NOMO-1 treated with dmso at 0.1 percent for 144 hours (cell line): ENCODE data around the gene LAMTOR3.
"Not testable (repeated sequence)": the region's sequence is repeated elsewhere in the genome, so short reads cannot be mapped to it uniquely, and the experiment has no call there.

Experiments
- DNase-seq: peaks from one replicate; lab custom pipeline; 2025; ENCODE audit not compliant: unreplicated experiment; lab: John Stamatoyannopoulos, UW

The LAMTOR3 gene

GRCh38 chr4:99832758-99833157 is 61.5 kb downstream of the LAMTOR3 start:
- no peak for DNase-seq

DNA sequence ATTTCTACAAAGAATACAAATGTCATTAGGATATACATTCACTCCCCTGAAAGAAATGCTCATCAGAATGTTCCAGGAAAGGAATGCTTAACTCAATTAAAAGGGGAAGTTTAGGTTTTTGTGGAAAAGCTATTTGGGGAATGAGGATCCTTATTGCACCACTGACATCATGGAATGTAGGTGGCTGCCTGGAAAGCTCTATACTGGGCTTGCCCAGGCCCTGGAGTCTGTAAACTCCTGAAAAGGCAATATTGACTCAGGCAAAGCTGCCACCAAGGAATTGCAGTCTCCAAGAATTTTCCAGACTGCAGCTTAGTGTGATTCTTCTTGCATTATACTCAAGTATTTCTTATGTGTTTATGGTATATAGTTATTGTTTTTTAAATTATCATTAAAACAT is 61.9 kb downstream of the LAMTOR3 start:
- DNase-seq, result no peak

GRCh38 chr4:99830051-99830450 is 64.2 kb downstream of the LAMTOR3 start:
- DNase-seq, result not testable (repeated sequence)

GRCh38 chr4:99828477-99828876 is 65.8 kb downstream of the LAMTOR3 start:
- DNase-seq, result no peak
